Omental fat pad (tissue), 4 donors: ENCODE measurements around the gene ABCG8. TPM values are rescaled to one million over a fixed set of nuclear protein-coding genes. Genes with fewer than 3 reads are reported as not detected.

Experiments used
- ATAC-seq: fragments of 150-250 bp; one replicate; pipeline ENCODE4 v1.9.1; 2016; ENCODE audit warnings: mild to moderate bottlenecking, moderate library complexity; ENCODE audit not compliant: low FRiP score
- DNase-seq: peaks from one replicate; pipeline ENCODE4 v3.0.0-alpha.2; 2019; ENCODE audit warnings: low spot score
- total RNA-seq, 4 donors: library from RNA; depleted of rRNA; stranded (reverse); fragments of >200 nt; gene quantifications; one replicate each; pipeline ENCODE4 v1.1.0, GENCODE V29; 2016
- TF ChIP-seq, protein P1 (sequence below), 3 donors: fragments of 450-650 bp; IDR thresholded peaks; one replicate each; pipeline ENCODE4 v1.5.1; 2016 to 2017; ENCODE audit warnings: antibody characterized with exemption in 3 of 3, mild to moderate bottlenecking in 3 of 3, moderate library complexity in 2 of 3

ABCG8 gene
- under 1 TPM in 1 of 4 donors, not detected in 3; 0.16 TPM for total RNA-seq

DNA sequence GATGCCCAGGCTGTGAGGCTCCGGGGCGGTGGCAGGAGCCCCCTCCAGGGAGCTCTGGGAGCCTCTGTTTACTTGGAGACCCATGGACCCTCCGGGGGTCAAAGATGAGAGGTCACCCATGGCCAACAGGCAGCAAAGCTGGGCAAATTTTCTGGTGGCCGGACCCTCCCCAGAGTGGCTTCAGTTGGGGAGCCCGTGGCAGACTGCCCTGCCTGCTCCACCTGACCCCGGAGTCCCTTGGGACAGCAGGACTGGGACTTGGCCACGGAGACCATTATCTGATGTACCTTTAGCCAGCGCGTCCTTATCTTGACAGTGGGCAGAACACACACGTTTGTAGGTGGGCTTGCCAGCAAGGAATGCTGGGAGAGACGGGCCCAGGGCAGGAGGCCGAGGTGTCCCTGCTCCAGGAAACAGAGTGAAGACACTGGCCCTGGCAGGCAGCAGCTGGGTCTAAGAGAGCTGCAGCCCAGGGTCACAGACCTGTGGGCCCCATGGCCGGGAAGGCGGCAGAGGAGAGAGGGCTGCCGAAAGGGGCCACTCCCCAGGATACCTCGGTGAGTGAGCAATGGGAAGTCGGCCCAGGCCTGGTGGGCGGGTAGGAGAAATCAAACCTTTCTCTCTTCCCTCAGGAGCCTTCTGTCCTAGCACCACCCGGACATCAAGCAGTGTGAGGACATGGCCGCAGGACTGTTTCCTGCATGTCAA is at the start of gene ABCG8, which contains the start of gene ABCG5:
TSS of gene ABCG8 (plus strand) at position 412 of the 708 bp plus-strand sequence. CDS start at position 495, 83 bp downstream.
TSS of gene ABCG5 (minus strand) at position 280 of the 708 bp plus-strand sequence. CDS start at position 120, 160 bp downstream.
- DNase-seq, result no peak
- TF ChIP-seq, protein P1, sequence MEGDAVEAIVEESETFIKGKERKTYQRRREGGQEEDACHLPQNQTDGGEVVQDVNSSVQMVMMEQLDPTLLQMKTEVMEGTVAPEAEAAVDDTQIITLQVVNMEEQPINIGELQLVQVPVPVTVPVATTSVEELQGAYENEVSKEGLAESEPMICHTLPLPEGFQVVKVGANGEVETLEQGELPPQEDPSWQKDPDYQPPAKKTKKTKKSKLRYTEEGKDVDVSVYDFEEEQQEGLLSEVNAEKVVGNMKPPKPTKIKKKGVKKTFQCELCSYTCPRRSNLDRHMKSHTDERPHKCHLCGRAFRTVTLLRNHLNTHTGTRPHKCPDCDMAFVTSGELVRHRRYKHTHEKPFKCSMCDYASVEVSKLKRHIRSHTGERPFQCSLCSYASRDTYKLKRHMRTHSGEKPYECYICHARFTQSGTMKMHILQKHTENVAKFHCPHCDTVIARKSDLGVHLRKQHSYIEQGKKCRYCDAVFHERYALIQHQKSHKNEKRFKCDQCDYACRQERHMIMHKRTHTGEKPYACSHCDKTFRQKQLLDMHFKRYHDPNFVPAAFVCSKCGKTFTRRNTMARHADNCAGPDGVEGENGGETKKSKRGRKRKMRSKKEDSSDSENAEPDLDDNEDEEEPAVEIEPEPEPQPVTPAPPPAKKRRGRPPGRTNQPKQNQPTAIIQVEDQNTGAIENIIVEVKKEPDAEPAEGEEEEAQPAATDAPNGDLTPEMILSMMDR (IDR thresholded peaks at IDR 0.05), result no peak
- no peak for ATAC-seq

DNA sequence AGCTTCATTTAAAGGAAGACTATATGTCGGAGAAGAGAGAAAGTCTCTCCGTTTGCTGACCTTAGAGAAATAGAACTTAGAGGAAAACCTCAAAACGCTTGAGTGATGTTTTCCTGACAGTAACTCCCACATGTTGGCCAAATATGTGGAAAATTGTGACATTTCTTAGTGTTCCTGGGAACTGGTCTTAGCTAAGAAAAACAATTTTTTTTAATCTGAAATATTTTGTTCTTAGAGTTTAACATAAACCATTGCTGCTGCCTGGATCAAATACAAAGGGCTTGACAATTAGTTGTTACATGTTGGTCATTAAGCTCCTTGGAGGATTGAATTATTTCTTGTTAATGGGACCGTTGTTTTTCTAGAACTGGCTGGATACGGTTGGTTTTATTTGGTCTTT is 48.6 kb upstream of the ABCG8 start:
- no peak for DNase-seq
- TF ChIP-seq, protein P1 (IDR thresholded peaks at IDR 0.05), result no peak
- no peak for ATAC-seq

DNA sequence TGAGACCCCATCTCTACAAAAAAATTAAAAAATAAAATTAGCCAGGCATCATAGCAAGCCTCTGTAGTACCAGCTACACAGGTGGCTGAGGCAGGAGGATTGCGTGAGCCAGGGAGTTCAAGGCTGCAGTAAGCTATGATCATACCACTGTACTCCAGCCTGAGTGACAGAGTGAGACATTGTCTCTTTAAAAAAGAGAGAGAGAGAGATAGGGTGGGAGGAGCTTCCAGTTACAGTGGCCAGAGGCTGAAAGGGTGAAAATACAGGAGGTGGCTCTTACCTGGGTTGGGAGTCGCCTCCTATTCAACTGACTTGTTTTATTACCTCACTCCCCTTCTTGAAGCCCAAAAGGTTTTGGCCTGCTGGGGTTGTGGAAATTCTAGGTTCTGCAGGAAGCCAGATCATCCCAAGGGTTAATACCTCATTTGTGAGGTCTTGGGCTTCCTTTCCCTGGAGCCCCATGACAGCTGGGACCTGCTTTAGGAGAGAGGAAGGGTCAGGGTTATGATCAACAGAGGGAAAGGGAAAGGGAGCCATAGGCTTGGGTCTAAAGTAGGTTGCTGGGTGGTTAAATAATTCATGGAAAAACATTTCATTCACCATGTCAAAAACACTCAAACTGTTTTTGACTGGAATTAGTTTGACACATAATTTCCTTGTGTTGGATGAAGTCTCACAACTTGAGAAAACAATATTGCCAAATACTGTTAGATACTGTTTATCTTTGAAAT is 47.6 kb upstream of the ABCG8 start:
- DNase-seq, result no peak
- no peak for ATAC-seq
- TF ChIP-seq, protein P1 (IDR thresholded peaks at IDR 0.05), result no peak

DNA sequence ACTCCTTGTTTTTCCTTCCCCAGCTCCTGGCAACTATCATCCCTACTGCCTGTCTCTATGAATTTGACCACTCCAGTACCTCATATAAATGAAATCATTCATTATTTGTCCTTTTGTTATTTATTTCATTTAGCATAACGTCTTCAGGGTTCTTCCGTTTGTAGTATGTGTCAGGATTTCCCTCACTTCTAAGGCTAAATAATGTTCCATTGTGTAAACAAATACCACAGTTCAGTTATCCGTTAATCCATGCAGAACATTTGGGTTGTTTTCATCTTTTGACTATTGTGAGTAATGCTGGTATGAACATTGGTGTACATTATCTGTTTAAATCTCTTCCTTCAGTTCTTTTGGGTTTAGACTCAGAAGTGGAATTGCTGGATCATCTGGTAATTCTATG is 46.1 kb upstream of the ABCG8 start:
- ATAC-seq (no peak), DNase-seq (no peak)
- TF ChIP-seq, protein P1 (IDR thresholded peaks at IDR 0.05), result no peak

DNA sequence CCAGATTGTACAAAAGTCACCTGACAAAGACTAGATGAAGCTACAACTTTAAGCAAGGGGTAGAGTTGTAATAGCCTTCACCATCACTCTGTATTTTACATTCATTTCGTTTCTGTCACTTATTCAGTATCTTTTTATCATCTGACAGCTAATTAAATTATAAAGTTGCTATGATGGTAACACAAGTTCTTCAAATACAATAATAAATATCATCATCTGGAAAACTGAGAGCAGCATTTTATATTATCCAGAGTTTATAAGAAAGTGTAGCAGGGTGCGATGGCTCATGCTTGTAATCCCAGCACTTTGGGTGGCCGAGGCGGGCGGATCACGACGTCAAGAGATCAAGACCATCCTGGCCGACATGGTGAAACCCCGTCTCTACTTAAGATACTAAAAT is 43.8 kb upstream of the ABCG8 start:
- ATAC-seq, result no peak
- TF ChIP-seq, protein P1 (IDR thresholded peaks at IDR 0.05), result no peak
- DNase-seq, result no peak

DNA sequence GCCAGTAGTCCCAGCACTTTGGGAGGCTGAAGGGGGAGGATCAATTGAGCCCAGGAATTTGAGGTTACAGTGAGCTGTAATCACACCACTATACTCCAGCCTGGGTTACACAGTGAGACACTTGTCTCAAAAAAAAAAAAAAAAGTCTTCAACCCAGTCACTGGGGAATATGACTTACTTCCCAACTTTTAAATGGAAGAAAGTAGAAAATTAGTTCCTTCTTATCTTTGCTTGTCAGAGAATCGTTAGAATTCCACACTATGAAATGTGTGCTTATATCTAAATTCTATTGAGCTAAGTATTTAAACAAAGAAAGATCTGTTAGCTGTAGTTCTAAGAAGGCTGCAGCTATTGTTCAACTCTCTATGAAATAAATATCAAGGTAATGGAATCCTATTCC is 42.6 kb upstream of the ABCG8 start:
- TF ChIP-seq, protein P1 (IDR thresholded peaks at IDR 0.05), result no peak
- no peak for DNase-seq
- ATAC-seq, result no peak
